Measurements from ENCODE around the gene C1orf52. TPM values are rescaled to one million over a fixed set of nuclear protein-coding genes. Genes with fewer than 3 reads are reported as not detected.
A peak's percentile ranks its signal among the peaks of the same experiment; 100 is the strongest.

C1orf52 gene
- total and polyA plus RNA-seq, 9 of the 15 experiments (the other 6 are each of a cell fraction or from before 2014, with no cell fraction given) = 17.0 to 38.5 (median 33.0) TPM

DNA sequence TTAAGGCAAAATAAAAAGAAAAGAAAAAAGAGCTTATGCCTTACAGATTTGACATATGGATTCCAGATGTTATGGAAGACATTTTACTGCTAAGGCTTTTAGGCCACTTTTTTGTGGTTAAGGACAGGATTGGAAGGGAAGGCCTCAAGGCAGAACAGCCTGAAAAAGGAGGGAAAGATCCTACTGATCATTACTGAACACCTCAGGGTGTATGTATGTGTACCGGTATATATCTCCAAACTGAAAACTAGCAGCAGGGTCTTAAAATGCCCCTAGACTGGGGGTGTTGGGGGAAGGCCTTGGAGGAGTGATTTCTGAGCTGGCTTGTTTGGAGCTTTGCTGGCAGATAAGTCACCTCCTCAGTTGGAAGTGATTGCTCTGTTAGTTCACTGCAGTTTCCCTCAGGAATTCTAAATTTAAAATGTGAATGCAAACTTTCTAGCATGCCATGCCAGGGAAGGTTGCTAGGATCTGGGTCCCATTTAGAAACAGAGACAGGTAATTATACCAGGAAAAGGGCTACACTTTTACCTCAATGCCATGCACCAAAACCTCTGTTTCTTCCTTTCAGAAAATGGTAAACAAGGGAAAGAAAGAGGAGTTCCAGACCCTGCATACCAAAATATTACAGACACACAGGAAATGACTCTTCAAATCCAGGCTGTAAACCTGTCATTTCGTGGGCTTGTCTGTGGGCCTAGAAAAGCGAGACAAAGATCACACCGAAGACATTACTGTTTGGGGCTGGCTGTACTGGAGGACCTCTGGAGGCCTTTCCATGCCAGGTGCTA lies 15.0 kb downstream of the C1orf52 start (continued):
- TF ChIP-seq RBM14 (IDR thresholded peaks at IDR 0.05; ENCODE audit: borderline replicate concordance, insufficient read depth, low read depth, low read length) (no peak), THRAP3 (IDR thresholded peaks at IDR 0.05; ENCODE audit: borderline replicate concordance) (no peak), POU5F1 (IDR thresholded peaks at IDR 0.05; ENCODE audit: borderline replicate concordance, low read depth, low read length, partially characterized antibody) (no peak), RB1 (IDR thresholded peaks at IDR 0.05; ENCODE audit: low read depth) (no peak), NR2C1 (IDR thresholded peaks at IDR 0.05) (no peak), NR2C1 (tag; IDR thresholded peaks at IDR 0.05) (peak; percentile 8; the same call in 1 of the 2 replicates), POLR2AphosphoS5 (IDR thresholded peaks at IDR 0.05; ENCODE audit: control insufficient read depth, insufficient read depth, low read depth, low read length) (no peak), ZNF589 (CRISPR knock-in tag; IDR thresholded peaks at IDR 0.05; ENCODE audit: low read depth) (peak; percentile 92), NBN (IDR thresholded peaks at IDR 0.05; ENCODE audit: low read depth) (peak; percentile 61; the same call in 1 of the 2 replicates), ELF4 (CRISPR knock-in tag; IDR thresholded peaks at IDR 0.05) (no peak), GTF2E2 (tag; IDR thresholded peaks at IDR 0.05) (no peak), TFAM (CRISPR knock-in tag; conservative IDR thresholded peaks at IDR 0.05) (no peak), HNRNPH1 (optimal IDR thresholded peaks at IDR 0.05; ENCODE audit: low read depth, low read length) (no peak), DNMT1 (IDR thresholded peaks at IDR 0.05) (no peak), ZNF766 (CRISPR knock-in tag; conservative IDR thresholded peaks at IDR 0.05) (0 out of 2 replicates have a peak, but pooled peaks have one; percentile 49), RFX5 (IDR thresholded peaks at IDR 0.05; ENCODE audit: low read depth, low read length) (no peak), HSF4 (CRISPR knock-in tag; IDR thresholded peaks at IDR 0.05; ENCODE audit: borderline replicate concordance) (no peak), PHB2 (IDR thresholded peaks at IDR 0.05; ENCODE audit: low read depth) (no peak)
- TF ChIP-seq, protein P1, sequence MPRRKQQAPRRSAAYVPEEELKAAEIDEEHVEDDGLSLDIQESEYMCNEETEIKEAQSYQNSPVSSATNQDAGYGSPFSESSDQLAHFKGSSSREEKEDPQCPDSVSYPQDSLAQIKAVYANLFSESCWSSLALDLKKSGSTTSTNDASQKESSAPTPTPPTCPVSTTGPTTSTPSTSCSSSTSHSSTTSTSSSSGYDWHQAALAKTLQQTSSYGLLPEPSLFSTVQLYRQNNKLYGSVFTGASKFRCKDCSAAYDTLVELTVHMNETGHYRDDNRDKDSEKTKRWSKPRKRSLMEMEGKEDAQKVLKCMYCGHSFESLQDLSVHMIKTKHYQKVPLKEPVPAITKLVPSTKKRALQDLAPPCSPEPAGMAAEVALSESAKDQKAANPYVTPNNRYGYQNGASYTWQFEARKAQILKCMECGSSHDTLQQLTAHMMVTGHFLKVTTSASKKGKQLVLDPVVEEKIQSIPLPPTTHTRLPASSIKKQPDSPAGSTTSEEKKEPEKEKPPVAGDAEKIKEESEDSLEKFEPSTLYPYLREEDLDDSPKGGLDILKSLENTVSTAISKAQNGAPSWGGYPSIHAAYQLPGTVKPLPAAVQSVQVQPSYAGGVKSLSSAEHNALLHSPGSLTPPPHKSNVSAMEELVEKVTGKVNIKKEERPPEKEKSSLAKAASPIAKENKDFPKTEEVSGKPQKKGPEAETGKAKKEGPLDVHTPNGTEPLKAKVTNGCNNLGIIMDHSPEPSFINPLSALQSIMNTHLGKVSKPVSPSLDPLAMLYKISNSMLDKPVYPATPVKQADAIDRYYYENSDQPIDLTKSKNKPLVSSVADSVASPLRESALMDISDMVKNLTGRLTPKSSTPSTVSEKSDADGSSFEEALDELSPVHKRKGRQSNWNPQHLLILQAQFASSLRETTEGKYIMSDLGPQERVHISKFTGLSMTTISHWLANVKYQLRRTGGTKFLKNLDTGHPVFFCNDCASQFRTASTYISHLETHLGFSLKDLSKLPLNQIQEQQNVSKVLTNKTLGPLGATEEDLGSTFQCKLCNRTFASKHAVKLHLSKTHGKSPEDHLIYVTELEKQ (CRISPR knock-in tag; IDR thresholded peaks at IDR 0.05) = no peak
- TF ChIP-seq, protein P2, sequence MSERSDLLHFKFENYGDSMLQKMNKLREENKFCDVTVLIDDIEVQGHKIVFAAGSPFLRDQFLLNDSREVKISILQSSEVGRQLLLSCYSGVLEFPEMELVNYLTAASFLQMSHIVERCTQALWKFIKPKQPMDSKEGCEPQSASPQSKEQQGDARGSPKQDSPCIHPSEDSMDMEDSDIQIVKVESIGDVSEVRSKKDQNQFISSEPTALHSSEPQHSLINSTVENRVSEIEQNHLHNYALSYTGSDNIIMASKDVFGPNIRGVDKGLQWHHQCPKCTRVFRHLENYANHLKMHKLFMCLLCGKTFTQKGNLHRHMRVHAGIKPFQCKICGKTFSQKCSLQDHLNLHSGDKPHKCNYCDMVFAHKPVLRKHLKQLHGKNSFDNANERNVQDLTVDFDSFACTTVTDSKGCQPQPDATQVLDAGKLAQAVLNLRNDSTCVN (CRISPR knock-in tag; IDR thresholded peaks at IDR 0.05) = no peak
- TF ChIP-seq, protein P3, sequence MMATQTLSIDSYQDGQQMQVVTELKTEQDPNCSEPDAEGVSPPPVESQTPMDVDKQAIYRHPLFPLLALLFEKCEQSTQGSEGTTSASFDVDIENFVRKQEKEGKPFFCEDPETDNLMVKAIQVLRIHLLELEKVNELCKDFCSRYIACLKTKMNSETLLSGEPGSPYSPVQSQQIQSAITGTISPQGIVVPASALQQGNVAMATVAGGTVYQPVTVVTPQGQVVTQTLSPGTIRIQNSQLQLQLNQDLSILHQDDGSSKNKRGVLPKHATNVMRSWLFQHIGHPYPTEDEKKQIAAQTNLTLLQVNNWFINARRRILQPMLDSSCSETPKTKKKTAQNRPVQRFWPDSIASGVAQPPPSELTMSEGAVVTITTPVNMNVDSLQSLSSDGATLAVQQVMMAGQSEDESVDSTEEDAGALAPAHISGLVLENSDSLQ (IDR thresholded peaks at IDR 0.05) = peak; percentile 58
- TF ChIP-seq, protein P4, sequence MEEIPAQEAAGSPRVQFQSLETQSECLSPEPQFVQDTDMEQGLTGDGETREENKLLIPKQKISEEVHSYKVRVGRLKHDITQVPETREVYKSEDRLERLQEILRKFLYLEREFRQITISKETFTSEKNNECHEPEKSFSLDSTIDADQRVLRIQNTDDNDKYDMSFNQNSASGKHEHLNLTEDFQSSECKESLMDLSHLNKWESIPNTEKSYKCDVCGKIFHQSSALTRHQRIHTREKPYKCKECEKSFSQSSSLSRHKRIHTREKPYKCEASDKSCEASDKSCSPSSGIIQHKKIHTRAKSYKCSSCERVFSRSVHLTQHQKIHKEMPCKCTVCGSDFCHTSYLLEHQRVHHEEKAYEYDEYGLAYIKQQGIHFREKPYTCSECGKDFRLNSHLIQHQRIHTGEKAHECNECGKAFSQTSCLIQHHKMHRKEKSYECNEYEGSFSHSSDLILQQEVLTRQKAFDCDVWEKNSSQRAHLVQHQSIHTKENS (CRISPR knock-in tag; IDR thresholded peaks at IDR 0.05) = 0 out of 2 replicates have a peak, but pooled peaks have one; percentile 34
